CD4-positive, CD25-positive, alpha-beta regulatory T cell (primary cell): ENCODE measurements around the gene CACNG7. TPM values are rescaled to one million over a fixed set of nuclear protein-coding genes. Genes with fewer than 3 reads are reported as not detected.

Source experiments
- ATAC-seq, 2 donors: fragments of 150-1000 bp; cut with Tn5 transposase; one replicate each; pipeline ENCODE4 v1.10.0; 2021; ENCODE audit warnings: low read depth in 2 of 2, moderate number of reproducible peaks in 2 of 2, moderate library complexity in 1 of 2
- DNase-seq, 3 donors: peaks; one replicate each; pipeline versions ENCODE4 v3.0.0 to v3.0.0-alpha.2; 2012 to 2022; ENCODE audit warnings: mixed read lengths in 1 of 3
- H3K27ac ChIP-seq: one replicate; pipeline ENCODE4 v1.7.0; 2013; ENCODE audit warnings: mild to moderate bottlenecking, low read length; ENCODE audit not compliant: insufficient read depth, poor library complexity, severe bottlenecking
- H3K27me3 ChIP-seq: one replicate; pipeline ENCODE4 v1.7.0; 2013; ENCODE audit warnings: low read length; ENCODE audit not compliant: control insufficient read depth, insufficient read depth
- H3K36me3 ChIP-seq: one replicate; pipeline ENCODE4 v1.7.0; 2013; ENCODE audit warnings: mild to moderate bottlenecking, low read length, moderate library complexity; ENCODE audit not compliant: control insufficient read depth, insufficient read depth
- H3K4me1 ChIP-seq: 2 replicates; pipeline ENCODE4 v1.7.0; 2013; ENCODE audit warnings: mild to moderate bottlenecking, low read length; ENCODE audit not compliant: insufficient read depth, control insufficient read depth, poor library complexity, severe bottlenecking
- H3K4me3 ChIP-seq: one replicate; pipeline ENCODE4 v1.7.0; 2013; ENCODE audit warnings: low read depth, mild to moderate bottlenecking, low read length, moderate library complexity
- H3K9me3 ChIP-seq, 2 experiments: 1 replicate in 1 of 2; 2 replicates in 1 of 2; pipeline ENCODE4 v1.7.0; 2013; ENCODE audit warnings: low read length in 2 of 2, mild to moderate bottlenecking in 1 of 2, moderate library complexity in 1 of 2; ENCODE audit not compliant: control insufficient read depth in 2 of 2
- H3K27ac Mint-ChIP-seq, 3 donors: one replicate each; pipeline ENCODE4 v1.8.0; 2020 to 2022; ENCODE audit warnings: mild to moderate bottlenecking in 3 of 3, mixed read lengths in 3 of 3, moderate library complexity in 2 of 3
- H3K27me3 Mint-ChIP-seq: one replicate; pipeline ENCODE4 v1.8.0; 2022; ENCODE audit warnings: mild to moderate bottlenecking, mixed read lengths
- H3K36me3 Mint-ChIP-seq: one replicate; pipeline ENCODE4 v1.8.0; 2020; ENCODE audit warnings: mixed read lengths
- H3K4me1 Mint-ChIP-seq, 4 donors: one replicate each; pipeline ENCODE4 v1.8.0; 2020 to 2022; ENCODE audit warnings: mixed read lengths in 4 of 4, mild to moderate bottlenecking in 1 of 4
- H3K4me3 Mint-ChIP-seq, 4 donors: one replicate each; pipeline ENCODE4 v1.8.0; 2020 to 2022; ENCODE audit warnings: mild to moderate bottlenecking in 4 of 4, mixed read lengths in 4 of 4, moderate library complexity in 3 of 4
- H3K9me3 Mint-ChIP-seq, 7 donors: one replicate each; pipeline ENCODE4 v1.8.0; 2020 to 2022; ENCODE audit warnings: mixed read lengths in 7 of 7, mild to moderate bottlenecking in 3 of 7, moderate library complexity in 2 of 7
- polyA plus RNA-seq, 4 donors: library from polyadenylated mRNA; unstranded; fragments of 300-500 nt; fragmentation: Illumina TruSeq; gene quantifications; one replicate each; pipeline ENCODE4 v1.2.3, GENCODE V29; 2021
- total RNA-seq: library from RNA; stranded (reverse); gene quantifications from one replicate; pipeline ENCODE4 v1.2.3, GENCODE V29; 2022

CACNG7 gene
- total and polyA plus RNA-seq, 5 donors from 2014 or later: not detected

DNA sequence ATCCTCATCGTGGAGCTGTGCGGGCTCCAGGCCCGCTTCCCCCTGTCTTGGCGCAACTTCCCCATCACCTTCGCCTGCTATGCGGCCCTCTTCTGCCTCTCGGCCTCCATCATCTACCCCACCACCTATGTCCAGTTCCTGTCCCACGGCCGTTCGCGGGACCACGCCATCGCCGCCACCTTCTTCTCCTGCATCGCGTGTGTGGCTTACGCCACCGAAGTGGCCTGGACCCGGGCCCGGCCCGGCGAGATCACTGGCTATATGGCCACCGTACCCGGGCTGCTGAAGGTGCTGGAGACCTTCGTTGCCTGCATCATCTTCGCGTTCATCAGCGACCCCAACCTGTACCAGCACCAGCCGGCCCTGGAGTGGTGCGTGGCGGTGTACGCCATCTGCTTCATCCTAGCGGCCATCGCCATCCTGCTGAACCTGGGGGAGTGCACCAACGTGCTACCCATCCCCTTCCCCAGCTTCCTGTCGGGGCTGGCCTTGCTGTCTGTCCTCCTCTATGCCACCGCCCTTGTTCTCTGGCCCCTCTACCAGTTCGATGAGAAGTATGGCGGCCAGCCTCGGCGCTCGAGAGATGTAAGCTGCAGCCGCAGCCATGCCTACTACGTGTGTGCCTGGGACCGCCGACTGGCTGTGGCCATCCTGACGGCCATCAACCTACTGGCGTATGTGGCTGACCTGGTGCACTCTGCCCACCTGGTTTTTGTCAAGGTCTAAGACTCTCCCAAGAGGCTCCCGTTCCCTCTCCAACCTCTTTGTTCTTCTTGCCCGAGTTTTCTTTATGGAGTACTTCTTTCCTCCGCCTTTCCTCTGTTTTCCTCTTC lies 35.1 kb upstream of the CACNG7 start:
- peaks cover 10% of the 10 kb centered on the region for H3K27me3 Mint-ChIP-seq
- peaks cover 3% of the 10 kb centered on the region for H3K27me3 ChIP-seq
- ATAC-seq: no peak

DNA sequence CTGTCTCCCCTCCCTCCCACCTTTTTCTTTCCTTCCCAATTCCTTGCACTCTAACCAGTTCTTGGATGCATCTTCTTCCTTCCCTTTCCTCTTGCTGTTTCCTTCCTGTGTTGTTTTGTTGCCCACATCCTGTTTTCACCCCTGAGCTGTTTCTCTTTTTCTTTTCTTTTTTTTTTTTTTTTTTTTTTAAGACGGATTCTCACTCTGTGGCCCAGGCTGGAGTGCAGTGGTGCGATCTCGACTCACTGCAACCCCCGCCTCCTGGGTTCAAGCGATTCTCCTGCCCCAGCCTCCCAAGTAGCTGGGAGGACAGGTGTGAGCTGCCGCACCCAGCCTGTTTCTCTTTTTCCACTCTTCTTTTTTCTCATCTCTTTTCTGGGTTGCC lies 34.5 kb upstream of the CACNG7 start:
- H3K4me3 Mint-ChIP-seq: peak overlapping the region; percentile 40 to 81 (median 68)
- peak overlapping the region; percentile 79 to 94 (median 92) for H3K27ac Mint-ChIP-seq
- Histone ChIP-seq H3K27me3 (peaks cover 6% of the 10 kb centered on the region), H3K36me3 (peaks cover 31% of the 10 kb centered on the region), H3K4me3 (no peak overlapping the region), H3K27ac (peak overlapping the region; percentile 37), H3K4me1 (peaks cover 42% of the 10 kb centered on the region), H3K9me3 (no peaks in the 10 kb centered on the region)
- H3K27me3 Mint-ChIP-seq: peaks cover 10% of the 10 kb centered on the region
- ATAC-seq: no peak
- peaks cover 31% of the 10 kb centered on the region for H3K36me3 Mint-ChIP-seq
- peaks cover 0 to 4% (median 0%) of the 10 kb centered on the region in 7 donors for H3K9me3 Mint-ChIP-seq
- DNase-seq: peak in 1 of 3 donors; percentile 44
- H3K4me1 Mint-ChIP-seq: peaks cover 18 to 81% (median 48%) of the 10 kb centered on the region in 4 donors

More for the DNA sequence above, 35.1 kb upstream of the CACNG7 start:
- Mint-ChIP-seq H3K4me3 (peak overlapping the region; percentile 10 to 70 (median 54)), H3K36me3 (peaks cover 31% of the 10 kb centered on the region), H3K27ac (peak overlapping the region; percentile 79 to 94 (median 92)), H3K9me3 (peaks cover 0 to 4% (median 0%) of the 10 kb centered on the region in 7 donors), H3K4me1 (peaks cover 18 to 81% (median 48%) of the 10 kb centered on the region in 4 donors)
- Histone ChIP-seq H3K36me3 (peaks cover 31% of the 10 kb centered on the region), H3K4me1 (peaks cover 41% of the 10 kb centered on the region), H3K27ac (no peak overlapping the region), H3K4me3 (no peak overlapping the region), H3K9me3 (no peaks in the 10 kb centered on the region)
- no peak for DNase-seq

DNA sequence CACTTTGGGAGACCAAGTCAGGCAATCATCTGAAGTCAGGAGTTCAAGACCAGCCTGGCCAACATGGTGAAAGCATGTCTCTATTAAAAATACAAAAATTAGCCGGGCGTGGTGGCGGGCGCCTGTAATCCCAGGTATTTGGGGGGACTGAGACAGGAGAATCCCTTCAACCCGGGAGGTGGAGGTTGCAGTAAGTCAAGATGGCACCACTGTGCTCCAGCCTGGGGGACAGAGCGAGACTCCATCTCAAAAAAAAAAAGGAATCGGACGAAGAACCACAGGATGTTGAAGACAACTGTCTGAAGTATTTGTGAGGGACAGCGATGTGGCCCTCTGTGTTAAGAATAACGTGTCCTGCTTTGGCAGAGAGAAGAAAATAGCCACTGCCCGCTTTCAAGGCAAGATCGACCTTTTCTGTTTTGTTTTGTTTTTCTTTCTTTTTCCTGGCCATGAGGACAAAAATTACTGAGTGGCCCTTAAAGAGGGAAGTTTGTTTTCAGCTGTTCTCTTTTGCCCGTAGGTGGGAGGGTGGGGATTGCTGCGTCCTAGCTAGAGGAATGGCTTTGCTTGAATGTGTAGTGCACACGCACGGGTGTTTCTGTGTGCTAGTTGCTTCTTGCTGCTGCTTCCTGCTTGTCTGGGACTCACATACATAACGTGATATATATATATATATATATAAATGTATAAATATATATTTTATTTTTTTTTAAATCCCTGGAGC lies 33.3 kb upstream of the CACNG7 start:
- Mint-ChIP-seq H3K27ac (peak overlapping the region in 1 of 3 donors; percentile 79), H3K4me3 (peak overlapping the region in 2 of 4 donors; percentile 9 to 33), H3K36me3 (peaks cover 31% of the 10 kb centered on the region), H3K27me3 (peaks cover 10% of the 10 kb centered on the region), H3K9me3 (peaks cover 0 to 4% (median 0%) of the 10 kb centered on the region in 7 donors), H3K4me1 (peaks cover 18 to 75% (median 45%) of the 10 kb centered on the region in 4 donors)
- Histone ChIP-seq H3K27me3 (peaks cover 17% of the 10 kb centered on the region), H3K4me3 (no peak overlapping the region), H3K4me1 (peaks cover 38% of the 10 kb centered on the region), H3K36me3 (peaks cover 31% of the 10 kb centered on the region), H3K9me3 (no peaks in the 10 kb centered on the region), H3K27ac (no peak overlapping the region)
- ATAC-seq (no peak), DNase-seq (no peak)

DNA sequence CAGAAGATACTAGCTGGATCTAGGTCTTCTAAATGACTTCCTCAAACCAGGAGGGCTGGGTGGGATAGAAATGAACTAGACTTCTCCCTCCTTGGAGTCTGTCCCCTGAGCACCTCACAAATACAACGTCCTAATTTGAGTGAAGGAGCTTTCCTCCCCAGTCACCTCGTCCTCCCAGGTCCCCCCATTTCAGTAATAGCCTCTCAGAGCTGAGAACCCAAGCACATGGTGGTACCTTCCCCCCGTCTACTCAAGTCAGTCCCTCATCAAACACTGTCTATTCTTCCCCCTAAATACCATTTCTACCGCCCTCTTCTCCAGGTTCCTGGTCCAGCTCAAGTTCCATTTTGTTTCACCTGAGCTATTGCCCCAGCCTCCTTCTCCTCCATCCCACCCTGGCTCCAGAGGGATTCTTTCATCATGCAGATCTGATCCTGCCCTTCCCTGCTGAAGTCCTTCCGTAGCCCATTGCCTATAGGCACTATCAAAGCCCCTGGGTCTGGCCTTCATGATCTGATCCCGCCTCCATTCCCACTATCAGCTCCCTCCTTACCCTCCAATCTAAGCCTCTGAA lies 32.3 kb upstream of the CACNG7 start:
- H3K27me3 Mint-ChIP-seq: peaks cover 5% of the 10 kb centered on the region
- ATAC-seq (no peak), DNase-seq (no peak)
- peaks cover 13 to 66% (median 37%) of the 10 kb centered on the region in 4 donors for H3K4me1 Mint-ChIP-seq
- H3K27ac Mint-ChIP-seq: peak overlapping the region in 2 of 3 donors; percentile 47 to 95
- peaks cover 0 to 4% (median 0%) of the 10 kb centered on the region in 7 donors for H3K9me3 Mint-ChIP-seq
- peak overlapping the region in 3 of 4 donors; percentile 2 to 70 (median 66) for H3K4me3 Mint-ChIP-seq
- Histone ChIP-seq H3K27ac (no peak overlapping the region), H3K27me3 (peaks cover 25% of the 10 kb centered on the region), H3K4me3 (no peak overlapping the region), H3K9me3 (no peaks in the 10 kb centered on the region), H3K4me1 (peaks cover 48% of the 10 kb centered on the region), H3K36me3 (peaks cover 31% of the 10 kb centered on the region)
- peaks cover 25% of the 10 kb centered on the region for H3K36me3 Mint-ChIP-seq

DNA sequence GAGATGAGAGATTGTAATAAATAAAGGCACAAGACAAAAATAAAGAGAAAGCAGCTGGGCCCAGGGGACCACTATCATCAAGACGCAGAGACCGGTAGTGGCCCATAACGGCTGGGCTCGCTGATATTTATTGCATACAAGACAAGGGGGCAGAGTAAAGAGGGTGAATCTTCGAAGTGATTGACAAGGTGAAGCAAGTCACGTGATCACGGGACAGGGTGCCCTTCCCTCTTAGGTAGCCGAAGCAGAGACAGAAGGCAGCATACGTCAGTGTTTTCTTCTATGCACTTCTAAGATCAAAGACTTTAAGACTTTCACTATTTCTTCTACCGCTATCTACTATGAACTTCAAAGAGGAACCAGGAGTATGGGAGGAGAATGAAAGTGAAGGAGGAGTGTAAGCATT lies 31.7 kb upstream of the CACNG7 start:
- no peak for ATAC-seq
- peaks cover 25% of the 10 kb centered on the region for H3K27me3 ChIP-seq
- H3K27ac ChIP-seq: no peak overlapping the region
- H3K9me3 ChIP-seq: no peaks in the 10 kb centered on the region
- Mint-ChIP-seq H3K9me3 (peaks cover 0 to 4% (median 0%) of the 10 kb centered on the region in 7 donors), H3K27ac (peak overlapping the region in 2 of 3 donors; percentile 27 to 95), H3K36me3 (peaks cover 25% of the 10 kb centered on the region), H3K4me3 (peak overlapping the region; percentile 2 to 70 (median 62)), H3K27me3 (peaks cover 7% of the 10 kb centered on the region), H3K4me1 (peaks cover 13 to 66% (median 37%) of the 10 kb centered on the region in 4 donors)
- H3K36me3 ChIP-seq: peaks cover 31% of the 10 kb centered on the region
- peak; percentile 45 to 78 (median 58) for DNase-seq
- H3K4me1 ChIP-seq: peaks cover 54% of the 10 kb centered on the region
- no peak overlapping the region for H3K4me3 ChIP-seq

DNA sequence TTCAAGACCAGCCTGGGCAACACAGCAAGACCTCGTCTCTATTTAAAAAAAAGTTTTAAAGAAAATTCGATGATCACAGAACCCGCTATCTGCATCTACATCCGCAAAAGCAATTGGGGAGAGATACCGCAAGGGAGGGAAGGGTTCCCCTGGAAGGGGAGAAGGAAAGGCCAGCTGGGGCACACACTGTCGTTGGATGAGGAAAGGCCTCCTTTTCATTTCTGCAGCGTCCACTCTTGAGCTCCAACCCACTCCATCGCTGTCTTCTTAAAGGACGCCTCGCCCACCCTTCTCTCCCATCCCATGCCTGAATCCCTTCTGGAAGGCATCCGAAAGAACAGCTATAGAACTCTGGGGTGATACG lies 30.3 kb upstream of the CACNG7 start:
- peaks cover 16% of the 10 kb centered on the region for H3K36me3 Mint-ChIP-seq
- Histone ChIP-seq H3K27me3 (peaks cover 25% of the 10 kb centered on the region), H3K36me3 (peaks cover 20% of the 10 kb centered on the region), H3K9me3 (no peaks in the 10 kb centered on the region), H3K27ac (no peak overlapping the region), H3K4me1 (peaks cover 64% of the 10 kb centered on the region), H3K4me3 (peak overlapping the region; percentile 50)
- peaks cover 18% of the 10 kb centered on the region for H3K27me3 Mint-ChIP-seq
- peak overlapping the region in 1 of 3 donors; percentile 69 for H3K27ac Mint-ChIP-seq
- peak overlapping the region in 1 of 4 donors; percentile 36 for H3K4me3 Mint-ChIP-seq
- DNase-seq (no peak), ATAC-seq (no peak)
- peaks cover 15 to 60% (median 32%) of the 10 kb centered on the region in 4 donors for H3K4me1 Mint-ChIP-seq
- H3K9me3 Mint-ChIP-seq: peaks cover 0 to 4% (median 0%) of the 10 kb centered on the region in 7 donors
